SK-N-MC (cell line): Measurements from ENCODE around the gene C16orf95.

Source experiments
- EZH2 ChIP-seq: fragments of 200-600 bp; sonication (generic); IDR thresholded peaks from one replicate; pipeline ENCODE4 v1.6.1; 2017; ENCODE audit warnings: antibody characterized with exemption
- FOXP2 ChIP-seq: optimal IDR thresholded peaks from 2 replicates; pipeline ENCODE3; 2011; ENCODE audit warnings: mild to moderate bottlenecking, moderate library complexity; ENCODE audit not compliant: insufficient read depth; ENCODE audit errors: extremely low read length, control extremely low read depth
- POLR2AphosphoS5 ChIP-seq: IDR thresholded peaks from 2 replicates; pipeline ENCODE4 v1.6.1; 2012; ENCODE audit warnings: mild to moderate bottlenecking, low read depth, low read length, borderline replicate concordance

DNA sequence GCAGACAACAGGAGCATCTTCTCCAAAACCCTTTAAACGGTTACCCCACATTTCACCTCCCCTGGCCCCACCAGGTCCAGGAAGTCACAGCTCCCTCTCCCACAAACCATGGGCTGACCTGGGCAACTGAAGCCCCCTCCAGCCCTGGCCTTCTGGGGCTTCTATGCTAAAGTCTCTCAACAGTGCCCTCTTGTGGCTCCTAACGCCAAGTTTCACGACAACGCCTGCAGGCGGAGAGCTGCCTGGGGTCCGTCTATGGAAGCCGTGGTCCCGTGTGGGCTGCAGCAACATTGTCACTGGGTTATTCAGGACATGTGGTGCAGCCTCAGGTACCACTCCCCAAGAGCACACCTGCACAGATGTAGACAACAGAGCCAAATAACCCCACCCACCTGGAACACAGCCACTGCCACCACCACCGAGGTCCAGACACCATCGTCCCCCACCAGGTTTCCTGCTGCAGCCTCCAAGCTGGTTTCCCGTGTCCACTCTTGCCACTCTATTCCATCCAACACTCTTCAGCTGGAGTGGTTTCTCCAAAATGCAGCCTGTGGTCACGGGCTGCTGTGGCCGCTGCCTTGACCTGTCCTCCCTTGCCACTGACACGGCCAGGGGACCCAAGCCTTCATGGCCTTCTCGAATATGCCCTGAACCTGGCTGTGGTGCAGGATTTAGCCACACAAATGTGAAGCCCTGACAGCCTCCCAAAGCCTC, 19.1 kb downstream of the C16orf95 start:
- no peak for TF ChIP-seq EZH2
- no peak for TF ChIP-seq POLR2AphosphoS5
- no peak for TF ChIP-seq FOXP2
